ENCODE data around the gene XIRP1. TPM values are rescaled to one million over a fixed set of nuclear protein-coding genes. Genes with fewer than 3 reads are reported as not detected.

The XIRP1 gene
- total RNA-seq, 1 experiment from 2014 or later: not detected

DNA sequence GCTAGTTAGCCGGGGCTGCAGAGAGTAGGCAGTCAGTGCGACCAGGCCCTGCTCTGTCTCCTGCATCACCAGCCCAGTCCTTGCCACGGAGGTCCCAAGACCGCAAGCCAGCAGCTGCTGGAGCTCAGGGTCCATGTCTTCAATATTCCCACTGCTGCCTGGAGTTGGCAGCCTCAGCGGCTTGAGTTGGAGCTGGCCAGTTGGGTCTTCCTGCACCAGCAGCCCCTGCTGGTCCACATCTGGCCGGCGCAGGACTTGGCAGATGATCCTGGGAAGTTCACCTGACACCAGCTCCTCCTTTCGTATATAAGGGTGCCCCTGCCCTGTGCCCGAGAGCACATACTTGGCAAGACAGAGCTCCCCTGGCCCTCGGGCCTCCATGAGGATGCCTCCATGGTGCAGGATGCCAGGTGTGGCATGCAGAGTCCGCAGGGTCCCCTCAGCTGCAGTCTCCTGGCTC is 5.7 kb downstream of the XIRP1 start:
- H3K9ac ChIP-seq (ENCODE audit: low read length): no peak overlapping the region
- 0 out of 2 replicates have a peak, but pooled peaks cover 4% of the 10 kb centered on the region for H4K20me1 ChIP-seq (ENCODE audit: insufficient read depth, low read depth, low read length)

DNA sequence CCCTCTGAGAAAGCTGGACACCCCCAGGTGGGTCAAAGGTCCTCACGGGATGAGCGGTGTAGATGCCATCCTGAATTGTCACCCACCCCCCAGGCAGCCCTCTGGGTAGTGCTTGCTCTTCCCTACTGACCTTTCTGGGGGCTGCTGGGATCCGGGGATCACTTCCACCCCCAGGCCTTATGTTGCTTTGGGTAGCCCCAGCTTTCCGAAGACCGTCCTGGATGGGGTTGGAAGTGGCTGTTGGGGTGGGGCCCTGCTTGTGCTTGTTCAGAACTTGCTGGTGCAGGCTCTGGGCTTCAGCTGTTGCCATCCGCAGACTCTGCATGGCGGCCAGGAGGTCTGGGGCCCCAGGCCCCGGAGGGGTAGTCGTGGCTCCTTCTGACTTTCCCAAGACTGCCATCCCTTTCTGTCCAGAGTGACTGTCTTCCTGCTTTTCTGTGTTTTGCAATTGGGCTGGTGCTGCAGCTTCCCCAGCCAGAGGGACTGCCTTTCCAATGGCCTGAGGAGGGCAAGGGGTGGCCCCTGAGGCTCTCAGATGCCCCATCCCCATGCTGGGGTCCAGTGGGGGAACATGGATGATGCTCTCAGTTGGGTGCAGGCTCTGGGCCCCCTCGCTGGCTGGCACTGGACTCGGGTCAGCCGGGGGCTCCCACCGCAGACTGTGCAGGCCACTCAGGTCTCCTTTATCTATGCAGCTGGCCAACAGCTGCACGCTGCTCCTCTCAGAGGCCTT is 6.3 kb downstream of the XIRP1 start:
- Histone ChIP-seq H3K79me2 (ENCODE audit: low read length) (no peaks in the 10 kb centered on the region), H3K4me3 (ENCODE audit: low read length) (no peak overlapping the region), H2AFZ (ENCODE audit: low read length) (no peak overlapping the region), H3K9me2 (replicated peaks; ENCODE audit: insufficient read depth, low read length) (no peaks in the 10 kb centered on the region), H3K4me1 (ENCODE audit: low read length) (peaks cover 3% of the 10 kb centered on the region), H3K27me3 (ENCODE audit: low read length) (no peaks in the 10 kb centered on the region), H3K4me2 (ENCODE audit: low read depth, low read length, poor library complexity, severe bottlenecking) (no peak overlapping the region), H4K20me1 (ENCODE audit: insufficient read depth, low read depth, low read length) (0 out of 2 replicates have a peak, but pooled peaks cover 4% of the 10 kb centered on the region), H3K36me3 (ENCODE audit: insufficient read depth, low read length) (no peaks in the 10 kb centered on the region), H3K9me3 (ENCODE audit: low read length) (no peaks in the 10 kb centered on the region), H3K27ac (ENCODE audit: low read length) (no peak overlapping the region), H3K9ac (ENCODE audit: low read length) (no peak overlapping the region)
- no peak for DNase-seq

More for the DNA sequence above, 5.7 kb downstream of the XIRP1 start:
- no peak overlapping the region for H2AFZ ChIP-seq (ENCODE audit: low read length)
- H3K79me2 ChIP-seq (ENCODE audit: low read length): no peaks in the 10 kb centered on the region
- H3K4me3 ChIP-seq (ENCODE audit: low read length): no peak overlapping the region
- H3K9me2 ChIP-seq (replicated peaks; ENCODE audit: insufficient read depth, low read length): no peaks in the 10 kb centered on the region
- H3K4me1 ChIP-seq (ENCODE audit: low read length): no peaks in the 10 kb centered on the region
- no peaks in the 10 kb centered on the region for H3K36me3 ChIP-seq (ENCODE audit: insufficient read depth, low read length)
- no peak overlapping the region for H3K4me2 ChIP-seq (ENCODE audit: low read depth, low read length, poor library complexity, severe bottlenecking)
- H3K27ac ChIP-seq (ENCODE audit: low read length): no peak overlapping the region
- no peak for DNase-seq
- H3K27me3 ChIP-seq (ENCODE audit: low read length): no peaks in the 10 kb centered on the region
- H3K9me3 ChIP-seq (ENCODE audit: low read length): no peaks in the 10 kb centered on the region

DNA sequence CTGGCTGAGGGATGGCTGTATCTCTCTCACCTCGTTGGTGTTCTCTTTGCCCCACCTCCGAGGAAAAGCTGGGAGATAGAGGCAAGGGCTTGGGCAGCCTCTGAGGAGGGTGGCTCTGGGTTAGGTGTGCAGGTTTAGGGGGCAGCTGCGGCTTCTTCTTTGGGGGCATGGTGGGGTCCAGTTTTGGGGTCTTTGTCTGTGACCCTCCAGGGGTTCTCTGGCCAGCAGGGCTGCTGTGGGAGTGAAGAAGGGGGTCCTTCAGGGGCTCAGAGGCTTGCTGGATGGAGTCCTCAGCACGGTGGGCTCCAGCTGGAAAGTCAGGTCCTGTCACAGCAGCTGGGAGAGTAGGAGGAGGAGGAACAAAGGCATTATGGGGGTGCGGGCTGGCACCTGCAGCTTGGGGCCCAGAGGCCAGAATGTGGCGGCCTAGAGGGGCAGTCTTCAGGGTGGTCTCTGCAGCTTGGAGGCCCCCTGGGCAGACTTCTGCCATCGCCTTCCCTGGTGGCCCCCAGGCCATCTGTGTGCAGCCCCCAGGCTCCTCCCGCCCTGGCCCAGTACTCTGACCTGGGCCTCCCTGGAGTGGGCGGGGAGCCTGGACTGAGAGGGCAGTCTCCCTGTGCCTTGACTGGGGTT is 7.0 kb downstream of the XIRP1 start:
- no peaks in the 10 kb centered on the region for H3K79me2 ChIP-seq (ENCODE audit: low read length)
- no peak overlapping the region for H3K4me2 ChIP-seq (ENCODE audit: low read depth, low read length, poor library complexity, severe bottlenecking)
- H3K27ac ChIP-seq (ENCODE audit: low read length): no peak overlapping the region
- no peaks in the 10 kb centered on the region for H3K9me2 ChIP-seq (replicated peaks; ENCODE audit: insufficient read depth, low read length)
- H3K4me3 ChIP-seq (ENCODE audit: low read length): no peak overlapping the region
- peaks cover 7% of the 10 kb centered on the region for H3K4me1 ChIP-seq (ENCODE audit: low read length)
- no peaks in the 10 kb centered on the region for H3K27me3 ChIP-seq (ENCODE audit: low read length)
- no peaks in the 10 kb centered on the region for H3K36me3 ChIP-seq (ENCODE audit: insufficient read depth, low read length)
- no peak for DNase-seq
- H3K9ac ChIP-seq (ENCODE audit: low read length): no peak overlapping the region
- no peaks in the 10 kb centered on the region for H3K9me3 ChIP-seq (ENCODE audit: low read length)
- 0 out of 2 replicates have a peak, but pooled peaks cover 4% of the 10 kb centered on the region for H4K20me1 ChIP-seq (ENCODE audit: insufficient read depth, low read depth, low read length)
- H2AFZ ChIP-seq (ENCODE audit: low read length): no peak overlapping the region

DNA sequence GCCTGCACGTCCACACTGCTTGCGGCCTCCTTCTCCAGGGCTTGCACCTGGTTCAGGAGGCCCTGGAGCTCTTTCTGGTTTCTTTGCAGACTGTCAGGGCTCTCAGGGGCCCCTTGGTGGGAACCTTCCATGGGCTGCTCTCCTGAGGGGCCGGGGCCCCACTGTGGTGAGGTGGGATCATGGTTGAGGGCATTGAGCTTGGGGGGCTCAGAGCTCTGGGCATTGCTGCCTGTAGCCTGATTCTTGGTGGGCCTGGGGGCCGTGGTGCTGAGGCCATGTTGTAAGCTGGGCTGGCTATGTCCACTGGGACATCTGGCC is 7.5 kb downstream of the XIRP1 start:
- Histone ChIP-seq H4K20me1 (ENCODE audit: insufficient read depth, low read depth, low read length) (0 out of 2 replicates have a peak, but pooled peaks cover 4% of the 10 kb centered on the region), H3K4me2 (ENCODE audit: low read depth, low read length, poor library complexity, severe bottlenecking) (no peak overlapping the region), H3K36me3 (ENCODE audit: insufficient read depth, low read length) (no peaks in the 10 kb centered on the region), H2AFZ (ENCODE audit: low read length) (no peak overlapping the region), H3K4me1 (ENCODE audit: low read length) (peaks cover 12% of the 10 kb centered on the region), H3K27ac (ENCODE audit: low read length) (no peak overlapping the region), H3K27me3 (ENCODE audit: low read length) (no peaks in the 10 kb centered on the region), H3K9ac (ENCODE audit: low read length) (no peak overlapping the region), H3K4me3 (ENCODE audit: low read length) (no peak overlapping the region), H3K79me2 (ENCODE audit: low read length) (no peaks in the 10 kb centered on the region), H3K9me3 (ENCODE audit: low read length) (no peaks in the 10 kb centered on the region), H3K9me2 (replicated peaks; ENCODE audit: insufficient read depth, low read length) (no peaks in the 10 kb centered on the region)
- DNase-seq: no peak

DNA sequence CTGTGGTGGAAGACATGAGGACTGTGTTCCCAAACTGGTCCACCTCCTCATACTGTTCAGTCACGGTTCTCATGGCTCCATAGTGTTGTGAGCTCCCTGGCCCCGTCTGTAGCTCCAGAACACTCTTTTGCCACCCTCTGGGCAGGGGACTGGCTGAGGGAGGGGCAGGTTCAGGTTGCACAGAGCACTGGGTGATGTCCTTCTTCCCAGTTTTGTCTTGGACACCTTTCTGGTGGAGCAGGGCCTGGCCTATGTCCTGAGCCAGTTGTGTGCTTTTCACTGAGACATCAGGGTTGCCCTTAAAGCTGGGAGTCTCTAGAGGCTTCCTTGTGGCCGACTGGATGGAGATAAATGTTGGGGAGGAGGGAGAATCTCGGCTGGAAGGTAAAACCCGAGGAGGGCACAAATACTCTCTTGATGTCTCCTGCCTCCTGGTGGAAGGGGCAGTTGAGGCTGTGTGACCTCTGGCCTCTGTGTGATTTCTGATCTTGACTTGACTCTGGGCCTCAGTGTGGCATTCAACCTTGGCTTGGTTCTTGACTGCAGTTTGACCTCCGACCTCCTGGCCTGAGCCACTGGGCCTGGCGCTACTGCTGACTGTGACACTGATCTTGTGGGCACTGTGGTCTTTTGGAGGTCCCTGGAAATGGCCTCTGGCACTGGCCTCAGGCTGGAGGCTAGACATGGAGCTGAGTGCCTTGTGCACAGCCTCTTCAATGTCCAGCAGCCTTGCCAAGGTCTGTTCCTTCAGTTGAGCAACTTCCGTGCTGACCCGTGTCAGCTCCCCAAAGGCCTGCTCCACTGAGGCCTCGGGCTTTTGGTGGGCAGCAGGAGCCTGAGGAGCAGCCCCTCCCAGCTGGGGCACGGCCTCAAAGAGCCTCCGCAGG is 8.1 kb downstream of the XIRP1 start:
- Histone ChIP-seq H3K9ac (ENCODE audit: low read length) (no peak overlapping the region), H3K27ac (ENCODE audit: low read length) (no peak overlapping the region), H3K79me2 (ENCODE audit: low read length) (no peaks in the 10 kb centered on the region), H3K36me3 (ENCODE audit: insufficient read depth, low read length) (no peaks in the 10 kb centered on the region), H3K9me3 (ENCODE audit: low read length) (no peaks in the 10 kb centered on the region), H3K4me1 (ENCODE audit: low read length) (peaks cover 16% of the 10 kb centered on the region), H3K4me3 (ENCODE audit: low read length) (no peak overlapping the region), H3K27me3 (ENCODE audit: low read length) (no peaks in the 10 kb centered on the region), H3K9me2 (replicated peaks; ENCODE audit: insufficient read depth, low read length) (no peaks in the 10 kb centered on the region), H3K4me2 (ENCODE audit: low read depth, low read length, poor library complexity, severe bottlenecking) (no peak overlapping the region), H4K20me1 (ENCODE audit: insufficient read depth, low read depth, low read length) (0 out of 2 replicates have a peak, but pooled peaks cover 4% of the 10 kb centered on the region), H2AFZ (ENCODE audit: low read length) (no peak overlapping the region)
- no peak for DNase-seq

DNA sequence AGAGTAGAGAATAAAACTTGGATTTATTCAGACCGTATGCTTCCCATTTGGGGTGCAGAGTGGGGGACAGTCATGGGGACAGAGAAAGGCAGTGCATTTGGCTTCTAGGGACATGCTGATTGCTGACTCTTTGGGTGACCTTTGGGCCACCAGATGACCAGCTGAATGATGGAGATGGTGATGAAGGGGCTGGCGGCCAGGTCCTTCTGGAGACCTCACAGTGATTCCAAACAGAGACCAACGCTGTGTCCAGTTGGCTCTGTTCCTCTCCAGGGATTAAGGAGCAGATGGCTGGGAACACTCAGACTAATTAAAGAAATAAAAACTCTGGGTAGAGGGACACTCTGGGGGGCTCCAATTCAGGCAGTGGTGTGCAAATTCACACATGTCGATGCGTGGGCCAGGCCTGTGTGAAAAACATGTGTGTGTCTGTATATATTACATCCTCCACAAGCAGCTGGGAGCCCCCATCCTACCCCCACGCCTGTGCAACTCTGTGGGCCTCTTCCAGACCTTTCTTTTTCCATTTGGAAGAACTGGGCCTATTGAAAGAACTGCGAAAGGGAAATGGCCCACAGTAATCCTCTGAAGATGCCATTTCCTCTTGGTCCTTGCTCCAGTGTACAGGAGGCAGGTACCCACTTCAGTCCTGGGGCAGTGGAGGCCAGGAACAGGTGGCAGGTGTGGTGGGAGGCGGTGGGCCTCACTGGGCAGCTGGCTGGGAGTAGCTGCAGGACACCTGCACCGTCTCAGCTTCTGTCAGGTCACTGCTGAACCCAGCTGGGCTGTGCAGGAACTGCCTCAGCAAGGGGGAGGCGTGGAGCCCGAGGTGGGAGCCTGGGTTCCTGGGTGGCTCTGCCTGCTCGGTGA is 8.9 kb downstream of the XIRP1 start:
- no peak for DNase-seq
- H3K9ac ChIP-seq (ENCODE audit: low read length): no peak overlapping the region
- H3K27ac ChIP-seq (ENCODE audit: low read length): no peak overlapping the region
- H3K36me3 ChIP-seq (ENCODE audit: insufficient read depth, low read length): no peaks in the 10 kb centered on the region
- H3K9me2 ChIP-seq (replicated peaks; ENCODE audit: insufficient read depth, low read length): no peaks in the 10 kb centered on the region
- no peaks in the 10 kb centered on the region for H3K9me3 ChIP-seq (ENCODE audit: low read length)
- H2AFZ ChIP-seq (ENCODE audit: low read length): no peak overlapping the region
- no peak overlapping the region for H3K4me2 ChIP-seq (ENCODE audit: low read depth, low read length, poor library complexity, severe bottlenecking)
- peaks cover 23% of the 10 kb centered on the region for H3K4me1 ChIP-seq (ENCODE audit: low read length)
- H3K27me3 ChIP-seq (ENCODE audit: low read length): no peaks in the 10 kb centered on the region
- no peak overlapping the region for H3K4me3 ChIP-seq (ENCODE audit: low read length)
- 0 out of 2 replicates have a peak, but pooled peaks cover 4% of the 10 kb centered on the region for H4K20me1 ChIP-seq (ENCODE audit: insufficient read depth, low read depth, low read length)
- no peaks in the 10 kb centered on the region for H3K79me2 ChIP-seq (ENCODE audit: low read length)

DNA sequence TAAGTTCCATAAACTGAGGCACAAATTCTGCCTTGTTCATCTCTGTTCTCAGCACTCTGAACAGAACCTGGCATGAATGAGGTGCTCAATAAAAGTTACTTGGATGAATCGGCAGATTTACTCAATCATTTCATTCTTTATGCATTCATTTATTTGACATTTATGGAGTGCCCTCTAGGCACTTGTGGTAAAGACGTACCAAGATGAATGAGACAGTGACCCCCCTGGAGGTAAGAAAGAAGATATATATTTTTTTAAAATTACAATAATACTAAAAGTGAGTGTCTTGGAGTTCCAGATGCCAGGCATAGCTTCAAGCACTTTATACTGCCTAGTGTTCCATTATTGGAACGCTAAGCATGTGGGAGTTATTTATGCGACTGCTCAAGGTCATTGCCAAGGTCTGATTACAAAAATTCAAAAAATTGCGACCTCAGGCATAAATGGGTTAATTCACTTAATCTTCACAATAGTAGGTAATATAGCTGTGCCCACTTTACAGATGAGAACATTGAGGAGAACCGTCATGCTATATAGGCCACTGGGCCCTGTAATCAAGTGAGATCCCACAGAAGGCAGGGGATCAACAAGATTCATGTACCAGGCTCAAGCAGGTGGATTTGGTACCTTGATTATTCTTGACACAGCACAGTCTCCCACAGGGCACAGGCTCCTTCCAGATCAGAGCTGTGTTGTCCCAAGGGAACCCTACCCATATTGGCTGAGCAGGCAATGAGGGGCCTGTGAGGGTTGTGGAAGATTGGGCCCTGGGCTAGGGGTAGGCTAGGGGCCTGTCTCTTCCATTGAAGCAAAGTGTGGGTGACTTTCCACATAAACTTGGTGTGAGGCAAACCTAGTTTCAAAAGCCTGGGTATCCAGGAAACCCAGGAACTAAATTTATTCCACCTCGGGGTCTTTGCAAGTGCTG is 10.7 kb downstream of the XIRP1 start:
- Histone ChIP-seq H3K9ac (ENCODE audit: low read length) (peak overlapping the region; percentile 25; the same call in 1 of the 2 replicates), H3K9me2 (replicated peaks; ENCODE audit: insufficient read depth, low read length) (no peaks in the 10 kb centered on the region), H3K4me1 (ENCODE audit: low read length) (peaks cover 31% of the 10 kb centered on the region), H3K4me3 (ENCODE audit: low read length) (peak overlapping the region; percentile 66), H2AFZ (ENCODE audit: low read length) (0 out of 2 replicates have a peak overlapping the region, but pooled peaks have one; percentile 13), H3K9me3 (ENCODE audit: low read length) (no peaks in the 10 kb centered on the region), H3K79me2 (ENCODE audit: low read length) (no peaks in the 10 kb centered on the region), H3K4me2 (ENCODE audit: low read depth, low read length, poor library complexity, severe bottlenecking) (peak overlapping the region; percentile 81), H3K27ac (ENCODE audit: low read length) (no peak overlapping the region), H3K36me3 (ENCODE audit: insufficient read depth, low read length) (no peaks in the 10 kb centered on the region), H3K27me3 (ENCODE audit: low read length) (no peaks in the 10 kb centered on the region), H4K20me1 (ENCODE audit: insufficient read depth, low read depth, low read length) (0 out of 2 replicates have a peak, but pooled peaks cover 4% of the 10 kb centered on the region)
- DNase-seq: peak; percentile 63

Data from Karpas-422 (cell line).